HG03108 (cell line): Measurements from ENCODE around the gene CARS1.

Experiments
- ATAC-seq: cut with Tn5 transposase; IDR thresholded peaks from one replicate; pipeline ENCODE4 v1.9.1; 2021; ENCODE audit warnings: moderate library complexity; ENCODE audit not compliant: unreplicated experiment

CARS1 gene

DNA sequence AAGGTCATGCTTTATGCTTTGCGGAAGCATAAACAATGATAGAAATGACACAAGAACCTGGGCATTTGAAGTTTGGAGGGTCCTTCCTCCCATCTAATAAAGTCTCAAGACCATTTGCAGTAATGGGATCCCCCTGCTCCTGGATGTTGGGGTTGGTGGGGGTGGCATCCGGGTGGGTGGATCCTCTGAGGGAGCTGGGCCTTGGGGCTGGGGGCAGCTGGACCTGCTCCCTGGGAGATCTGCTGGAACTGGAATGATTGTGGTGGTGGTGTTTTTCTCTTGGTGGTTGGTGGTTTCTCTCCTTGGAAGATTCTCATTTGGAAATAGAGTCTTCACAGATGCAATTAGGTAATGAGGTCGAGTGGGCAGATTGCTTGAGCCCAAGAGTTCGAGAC, 62.9 kb downstream of the CARS1 start:
- ATAC-seq: no peak

DNA sequence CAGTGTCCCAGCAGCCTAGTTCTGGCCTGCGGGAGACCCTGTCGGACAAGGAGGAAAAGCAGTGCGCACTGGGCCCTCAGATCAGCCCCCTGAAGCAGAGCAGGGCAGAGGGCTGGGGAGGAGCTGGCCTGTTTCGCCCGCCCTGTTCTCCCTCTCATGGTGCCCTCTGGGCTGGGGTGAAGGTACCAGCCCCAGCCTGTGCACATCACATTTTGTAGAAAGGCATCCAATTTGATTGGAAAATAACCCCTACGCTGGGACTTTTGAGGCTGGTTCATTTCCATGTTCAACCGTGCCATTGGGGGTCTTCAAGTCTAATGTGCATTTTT, 64.3 kb downstream of the CARS1 start:
- no peak for ATAC-seq

DNA sequence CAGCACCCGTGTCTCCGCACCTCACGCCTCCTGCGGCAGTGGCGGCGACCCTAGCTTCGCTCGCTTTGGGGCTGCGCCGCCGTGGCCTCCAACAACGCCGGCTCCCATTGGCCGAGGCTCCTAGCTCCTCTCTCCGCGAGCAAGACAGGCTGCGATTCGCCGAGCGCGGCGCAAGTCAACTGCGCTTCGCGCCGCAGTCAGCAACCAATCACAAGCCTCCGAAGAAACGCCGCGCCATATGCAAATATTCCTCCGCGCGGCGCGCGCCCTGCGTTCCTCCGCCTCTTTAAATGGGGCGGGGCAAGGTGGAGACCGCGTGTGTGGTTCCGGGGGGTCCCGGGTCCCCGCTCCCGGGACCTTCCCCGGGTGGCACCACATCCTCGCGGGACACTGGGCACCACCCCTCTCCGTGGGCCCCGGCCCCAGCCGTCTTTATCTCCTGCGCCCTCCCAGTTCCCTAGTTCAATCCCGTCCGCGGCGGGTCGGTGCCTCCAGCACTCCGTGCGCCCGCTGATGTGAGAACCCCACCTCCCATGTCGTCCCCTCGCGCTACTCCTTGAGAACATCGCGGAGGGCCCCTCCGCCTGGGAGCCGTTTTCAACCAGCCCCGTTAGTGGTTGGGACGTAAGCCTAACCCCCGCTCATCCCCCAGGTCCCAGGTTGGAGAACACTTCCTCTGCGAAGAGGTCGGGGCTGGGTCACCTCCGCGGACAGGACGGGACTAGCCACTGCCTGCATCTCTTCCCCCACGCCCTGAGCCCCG, 64.8 kb downstream of the CARS1 start, which contains the start of gene NAP1L4:
TSS of gene NAP1L4 (minus strand) at position 96 of the 763 bp plus-strand sequence. CDS start 13,109 bp downstream, outside the sequence.
- ATAC-seq: peak; percentile 77

DNA sequence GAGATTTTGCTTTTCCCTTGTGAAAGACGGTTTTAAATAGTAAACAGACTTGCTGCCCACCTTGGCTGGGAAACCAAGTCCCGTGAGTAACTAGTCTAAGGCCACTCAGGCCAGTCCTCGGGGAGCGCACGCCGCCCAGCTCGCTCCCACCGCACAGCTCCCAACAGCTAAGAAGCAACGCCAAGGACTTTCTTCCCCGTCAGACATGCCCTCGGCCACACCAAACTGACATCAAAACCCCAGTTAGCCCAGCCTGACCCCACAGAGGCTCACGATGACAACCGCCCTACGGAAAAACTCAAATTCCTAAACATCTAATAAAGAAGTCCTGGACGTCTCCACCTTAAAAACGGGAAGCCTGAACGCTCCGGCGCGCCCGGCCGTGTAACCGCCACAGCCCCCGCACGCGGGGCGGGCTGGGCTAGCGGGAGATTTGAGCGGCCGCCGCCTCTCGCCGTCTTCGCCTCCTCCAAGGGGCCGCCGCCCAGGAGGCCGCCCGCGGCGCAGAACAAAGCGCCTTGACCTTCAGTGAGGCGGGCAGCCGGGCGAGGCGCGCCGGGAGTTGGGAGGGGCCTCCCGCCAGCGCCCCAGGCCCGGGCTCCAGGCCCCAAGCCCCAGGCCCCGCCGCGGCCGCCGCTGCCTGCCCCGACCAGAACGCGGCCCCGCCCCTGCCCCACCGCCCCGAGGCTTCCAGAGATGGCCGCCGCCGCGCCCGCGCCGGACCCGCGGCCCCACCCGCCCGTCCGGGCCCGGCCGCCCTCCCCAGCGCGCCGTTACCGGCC, 65.6 kb downstream of the CARS1 start:
- ATAC-seq: peak; percentile 35

DNA sequence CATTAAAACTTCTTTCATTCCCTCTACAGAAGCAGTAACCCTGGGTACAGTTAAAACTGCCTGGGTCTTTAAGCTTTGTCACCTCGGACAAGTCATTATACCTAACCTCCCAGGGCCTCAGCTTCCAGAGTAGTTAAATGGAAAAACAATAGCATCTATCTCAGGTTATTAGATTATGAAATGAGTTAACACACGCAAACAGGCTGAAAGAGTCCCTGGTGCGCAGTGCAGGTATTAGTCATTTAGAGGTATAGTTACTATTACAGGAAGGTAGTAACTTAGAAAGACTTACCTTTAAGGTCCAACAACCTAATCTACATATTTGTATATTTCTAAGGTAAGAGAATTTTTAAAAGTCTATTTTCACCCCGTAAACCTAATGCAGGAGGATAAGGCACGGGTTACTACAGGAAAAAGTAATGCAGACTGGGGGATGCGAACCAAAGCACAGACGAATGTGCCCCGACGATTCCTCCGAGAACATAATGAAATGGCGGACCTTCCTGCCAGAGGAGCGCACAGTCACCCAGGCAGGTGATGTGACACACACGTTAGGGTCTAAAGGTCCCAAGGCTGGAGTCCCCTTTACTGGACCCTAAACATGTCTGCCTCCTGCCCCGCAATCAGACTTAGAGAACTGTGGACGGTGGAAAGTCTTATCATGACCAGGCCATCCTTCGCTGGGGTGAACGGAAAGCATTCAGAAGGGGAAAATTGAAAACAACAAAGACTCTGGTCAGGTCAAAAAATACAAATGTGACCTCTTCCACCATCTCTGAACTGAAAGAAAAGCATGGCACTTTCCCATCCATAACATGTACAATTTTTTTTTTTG, 66.4 kb downstream of the CARS1 start:
- ATAC-seq: no peak

DNA sequence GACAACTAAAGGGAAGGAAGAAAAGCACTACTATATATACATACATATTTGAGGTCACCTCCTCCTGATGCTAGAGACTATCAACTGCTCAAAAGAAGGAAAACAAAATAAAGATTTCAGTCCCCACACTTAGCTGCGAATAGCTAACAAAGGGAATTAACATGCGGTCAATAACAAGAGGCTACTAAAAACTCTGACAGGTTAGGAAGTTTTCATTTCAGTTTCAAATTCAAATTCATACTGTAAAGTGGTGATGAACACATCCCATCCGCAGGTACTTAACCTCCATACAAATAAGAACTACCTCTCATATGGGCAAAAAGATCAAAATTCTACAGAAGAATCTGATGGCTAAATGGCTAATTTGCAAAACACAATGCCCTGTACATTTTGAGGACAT, 67.7 kb downstream of the CARS1 start:
- no peak for ATAC-seq

DNA sequence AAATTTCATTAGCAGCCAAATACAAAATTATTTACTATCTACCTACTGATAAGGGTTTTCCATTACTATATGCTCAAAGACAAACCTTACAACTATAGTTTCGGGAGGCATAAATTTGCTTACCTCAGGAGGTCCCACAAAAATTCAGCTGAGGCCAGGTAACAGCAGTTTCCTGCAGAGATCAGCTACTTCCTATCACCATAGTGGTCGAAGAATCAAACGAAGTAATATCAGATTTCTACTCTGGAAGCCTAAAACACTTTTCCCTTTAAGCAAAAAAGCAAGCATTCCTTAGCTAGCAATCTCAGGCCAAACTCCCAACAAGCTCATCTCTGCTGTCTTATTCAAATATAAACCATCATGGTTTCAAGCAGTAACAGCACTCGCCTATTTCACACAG, 68.2 kb downstream of the CARS1 start:
- no peak for ATAC-seq

DNA sequence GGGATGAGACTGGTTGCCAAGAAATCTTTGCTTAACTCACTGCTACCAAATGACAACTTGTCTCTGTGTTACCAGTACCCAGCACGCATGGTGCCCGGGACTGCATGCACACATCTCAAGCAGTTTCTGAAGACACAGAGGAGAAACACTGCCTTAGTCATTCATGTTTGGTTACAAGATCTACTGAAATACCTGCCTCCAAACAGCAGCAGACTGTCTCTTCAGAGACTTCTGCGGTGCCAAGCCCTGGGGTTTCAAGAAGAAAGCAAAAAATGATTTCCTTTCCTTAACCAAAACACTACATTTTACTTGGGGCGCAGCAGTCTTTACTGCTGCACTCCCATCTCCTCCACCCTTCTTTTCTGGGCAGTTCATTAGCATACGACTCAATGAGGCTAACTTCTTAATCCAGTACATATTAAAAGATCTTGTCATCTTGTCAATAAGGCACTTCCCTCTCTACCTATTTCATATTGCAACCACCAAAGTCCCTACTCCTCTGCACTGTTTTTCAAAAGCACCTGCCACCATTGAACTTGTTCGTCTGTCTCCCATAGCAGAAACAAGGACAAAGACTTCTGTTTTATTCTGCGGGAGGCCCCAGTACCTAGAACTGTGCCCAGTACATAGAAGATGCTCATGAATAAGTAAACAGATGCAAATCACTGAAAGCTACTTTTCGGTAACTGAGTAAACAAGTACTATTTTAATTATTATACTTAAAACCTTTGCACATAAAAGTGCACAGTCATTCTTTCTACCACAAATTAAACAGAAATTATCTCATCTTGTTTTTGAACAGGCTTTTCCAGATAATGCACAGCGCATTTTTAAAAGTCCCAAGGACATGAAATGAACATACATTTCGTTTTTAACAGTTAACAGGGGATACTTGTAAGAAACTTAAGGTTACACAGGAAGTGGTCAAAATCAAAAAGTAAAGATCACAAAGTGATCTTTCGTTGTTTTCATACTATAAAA, 69.1 kb downstream of the CARS1 start:
- ATAC-seq: no peak

DNA sequence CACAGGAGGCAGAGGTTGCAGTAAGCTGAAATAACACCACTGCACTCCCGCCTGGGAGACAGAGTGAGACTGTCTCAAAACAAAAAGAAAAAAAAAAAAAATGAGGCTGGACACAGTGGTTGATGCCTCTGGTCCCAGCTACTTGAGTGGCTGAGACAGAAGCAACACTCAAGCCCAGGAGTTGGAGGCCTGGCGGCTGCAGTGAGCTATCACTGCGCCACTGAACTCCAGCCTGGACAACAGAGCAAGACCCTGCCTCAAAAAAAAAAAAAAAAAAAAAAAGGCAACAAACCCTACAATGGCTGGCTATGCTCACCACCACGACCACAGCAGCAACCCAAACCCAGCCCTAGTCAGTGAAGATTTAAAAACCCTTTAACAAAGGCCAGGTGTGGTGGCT, 73.3 kb downstream of the CARS1 start:
- ATAC-seq: no peak

DNA sequence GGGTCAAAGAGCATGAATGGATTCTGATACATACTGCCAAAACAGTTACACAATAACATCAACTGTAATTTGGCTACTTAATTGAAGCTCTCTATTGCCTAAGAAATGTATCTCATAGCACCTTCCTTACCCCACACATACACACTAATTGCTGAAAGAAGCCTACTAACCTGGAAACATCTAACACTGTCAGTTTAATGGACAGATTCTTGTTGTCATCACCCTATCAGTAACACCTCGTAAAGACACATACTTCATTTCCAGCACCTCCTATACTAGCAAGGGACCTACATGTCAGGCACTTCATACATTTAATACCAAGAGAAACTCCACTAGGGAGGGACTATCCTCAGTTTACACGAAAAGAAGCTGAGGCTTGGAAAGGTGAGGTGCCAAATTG, 75.0 kb downstream of the CARS1 start:
- ATAC-seq: no peak

DNA sequence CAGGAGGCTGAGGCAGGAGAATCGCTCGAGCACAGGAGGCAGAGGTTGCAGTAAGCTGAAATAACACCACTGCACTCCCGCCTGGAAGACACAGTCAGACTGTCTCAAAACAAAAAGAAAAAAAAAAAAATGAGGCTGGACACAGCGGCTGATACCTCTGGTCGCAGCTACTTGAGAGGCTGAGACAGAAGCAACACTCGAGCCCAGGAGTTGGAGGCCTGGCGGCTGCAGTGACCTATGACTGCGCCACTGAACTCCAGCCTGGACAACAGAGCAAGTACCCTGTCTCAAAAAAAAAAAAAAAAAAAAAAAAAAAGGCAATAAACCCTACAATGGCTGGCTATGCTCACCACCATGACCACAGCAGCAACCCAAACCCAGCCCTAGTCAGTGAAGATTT, 76.1 kb downstream of the CARS1 start:
- ATAC-seq: no peak

DNA sequence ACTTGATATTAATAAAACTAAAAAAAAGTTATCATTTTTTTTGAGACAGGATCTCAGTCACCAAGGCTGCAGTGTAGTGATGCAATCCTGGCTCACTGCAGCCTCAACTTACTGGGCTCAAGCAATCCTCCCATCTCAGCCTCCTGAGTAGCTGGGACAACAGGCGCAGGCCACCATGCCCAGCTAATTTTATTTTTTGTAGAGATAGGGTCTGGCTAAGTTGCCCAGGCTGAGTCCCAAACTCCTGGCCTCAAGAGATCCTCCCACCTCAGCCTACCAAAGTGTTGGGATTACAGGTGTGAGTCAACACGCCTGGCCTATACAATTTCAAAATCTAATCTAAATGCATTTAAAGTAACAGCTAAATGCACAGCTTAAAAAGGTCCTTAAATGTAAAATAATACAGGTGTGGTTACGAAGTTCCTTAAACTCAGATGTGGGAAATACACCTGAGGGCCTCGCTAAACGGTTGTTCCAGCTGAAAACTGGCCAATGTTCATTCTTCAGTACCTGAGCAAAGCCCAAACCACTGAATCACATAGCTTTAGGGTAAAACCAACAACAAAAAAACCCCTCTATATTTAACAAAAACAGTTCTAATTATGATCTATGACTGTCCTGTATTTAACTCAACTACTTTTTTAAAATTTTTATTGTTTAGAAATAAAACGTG, 76.9 kb downstream of the CARS1 start:
- no peak for ATAC-seq

DNA sequence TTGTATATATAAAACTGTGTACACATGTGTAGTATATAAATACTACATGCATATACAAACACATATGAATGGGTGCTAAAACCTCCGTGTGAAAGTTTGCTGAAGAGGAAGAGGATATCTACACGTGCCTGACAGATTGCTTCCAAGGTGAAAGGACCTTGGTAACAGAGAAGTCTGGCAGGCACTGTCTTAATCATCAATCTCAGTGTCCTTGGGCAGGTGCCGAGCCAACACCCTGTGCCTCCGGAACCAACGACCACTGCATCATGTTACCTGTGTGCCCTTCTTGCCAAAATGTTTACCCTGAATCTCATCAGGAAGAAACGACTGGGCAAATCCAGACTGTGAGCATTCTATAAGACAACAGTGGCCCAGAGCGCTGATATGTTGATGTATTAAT, 80.1 kb downstream of the CARS1 start:
- ATAC-seq: no peak

DNA sequence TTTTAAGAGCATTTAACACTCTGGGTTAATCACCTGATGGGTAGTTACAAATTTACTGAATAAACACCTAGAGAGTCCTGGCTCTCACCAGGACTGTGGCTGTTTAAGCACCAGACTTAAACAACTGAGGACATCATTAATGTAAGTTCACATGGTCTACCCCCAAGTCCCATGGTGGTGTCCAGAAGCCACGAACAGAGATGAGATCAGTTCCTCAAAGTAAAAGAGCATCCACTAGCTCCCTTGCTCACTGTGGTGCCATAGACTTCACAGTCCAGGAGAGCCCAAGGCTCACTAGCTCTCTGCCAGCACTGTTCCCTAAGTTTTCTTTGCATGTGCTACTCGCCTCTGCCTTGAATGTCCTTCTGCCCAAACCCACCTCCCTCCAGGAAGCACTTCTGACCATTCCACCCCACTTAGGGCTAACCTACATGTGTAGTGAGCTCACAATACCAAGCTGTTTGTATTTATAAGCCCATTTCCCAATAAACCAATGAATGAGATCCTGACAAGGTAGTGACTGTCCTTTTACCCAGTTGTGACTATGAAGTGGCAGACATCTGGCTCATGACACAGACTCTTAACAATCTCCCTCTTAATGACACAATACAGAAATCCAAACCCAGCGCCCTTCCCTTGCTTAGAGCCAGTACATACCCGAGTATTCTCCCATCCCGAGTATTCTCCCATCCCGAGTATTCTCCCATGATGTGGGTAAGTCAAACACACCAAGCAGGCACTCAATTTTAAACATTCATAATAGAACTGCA, 80.7 kb downstream of the CARS1 start:
- no peak for ATAC-seq

DNA sequence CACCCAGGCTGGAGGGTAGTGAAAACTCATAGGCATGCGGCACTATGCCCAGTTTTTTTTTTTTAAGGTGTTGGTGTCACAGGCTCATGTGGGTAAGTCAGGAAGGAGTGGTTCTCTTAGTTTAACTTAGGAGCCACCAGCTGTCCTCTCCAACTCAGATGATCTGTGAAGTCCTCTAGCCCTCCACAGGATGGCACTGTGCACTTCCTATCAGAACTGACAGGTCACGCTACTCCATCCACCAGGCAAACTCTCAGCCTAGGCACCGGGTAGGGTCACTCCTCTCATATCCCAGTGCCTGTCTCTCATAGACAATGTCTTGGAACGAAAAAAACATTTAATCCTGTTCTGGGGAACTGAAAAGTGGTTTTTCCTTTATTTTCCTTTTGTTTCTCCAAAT, 81.6 kb downstream of the CARS1 start:
- no peak for ATAC-seq

DNA sequence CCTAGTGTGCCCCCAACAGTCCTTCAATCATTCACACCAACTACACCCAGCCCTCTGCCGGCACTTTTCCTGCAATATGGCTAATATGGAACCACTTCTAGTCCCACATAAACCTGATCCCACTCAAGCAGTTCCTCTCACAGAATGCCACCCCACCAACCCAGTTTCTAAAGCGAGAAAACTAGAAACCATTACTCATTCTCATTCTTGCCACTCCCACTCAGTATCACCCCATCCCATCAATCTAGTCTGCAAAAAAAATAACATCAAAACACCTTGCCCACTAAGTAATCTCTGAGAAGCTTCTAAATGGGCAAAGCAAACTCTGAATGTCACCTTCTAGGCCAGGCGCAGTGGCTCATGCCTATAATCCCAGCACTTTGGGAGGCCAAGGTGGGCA, 83.0 kb downstream of the CARS1 start:
- ATAC-seq: no peak

DNA sequence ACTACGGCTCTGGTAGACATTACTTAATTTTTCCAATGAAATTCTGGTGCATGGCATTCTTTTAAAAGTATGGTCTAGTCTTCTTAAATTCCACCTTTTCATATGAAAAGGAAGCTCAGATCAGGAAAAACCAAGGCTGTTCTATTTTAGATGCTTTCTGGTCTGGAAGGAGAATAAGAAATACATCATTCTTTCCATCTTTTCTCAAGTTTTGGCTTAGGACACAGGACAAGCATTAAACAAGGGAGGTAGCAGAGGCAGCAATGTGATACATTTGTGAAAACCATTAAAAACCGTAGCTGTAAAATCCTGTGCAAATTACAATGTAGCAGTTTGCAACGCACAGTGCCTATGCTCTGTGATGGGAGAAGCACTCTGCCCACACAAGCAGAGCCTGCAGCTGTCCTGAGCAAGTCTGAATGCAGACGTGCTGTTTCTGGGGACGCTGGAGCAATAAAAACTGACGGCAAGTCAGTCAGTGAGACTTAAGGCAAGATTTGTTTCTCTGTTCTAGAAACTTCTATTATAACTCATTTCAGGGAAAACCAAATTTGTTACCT, 88.8 kb downstream of the CARS1 start:
- no peak for ATAC-seq

DNA sequence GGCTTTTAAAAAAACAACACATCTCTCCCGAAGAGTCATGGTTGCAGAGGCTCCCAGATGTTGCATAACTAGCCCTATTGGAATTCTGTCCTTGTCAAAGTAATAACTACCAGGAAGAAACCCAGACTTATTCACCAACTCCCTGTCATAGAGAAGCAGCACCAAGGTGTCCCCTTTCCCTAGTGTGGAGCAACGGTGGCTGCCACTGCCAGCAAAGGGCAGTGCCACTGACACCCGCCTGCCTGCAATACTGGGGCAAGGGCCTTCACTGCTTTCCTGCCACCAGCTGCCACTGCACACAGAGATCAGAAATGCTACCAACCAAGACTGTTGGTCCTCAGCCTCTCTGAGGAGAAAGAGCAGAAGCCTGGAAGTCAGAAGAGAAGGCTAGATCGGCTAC, 92.4 kb downstream of the CARS1 start:
- no peak for ATAC-seq

DNA sequence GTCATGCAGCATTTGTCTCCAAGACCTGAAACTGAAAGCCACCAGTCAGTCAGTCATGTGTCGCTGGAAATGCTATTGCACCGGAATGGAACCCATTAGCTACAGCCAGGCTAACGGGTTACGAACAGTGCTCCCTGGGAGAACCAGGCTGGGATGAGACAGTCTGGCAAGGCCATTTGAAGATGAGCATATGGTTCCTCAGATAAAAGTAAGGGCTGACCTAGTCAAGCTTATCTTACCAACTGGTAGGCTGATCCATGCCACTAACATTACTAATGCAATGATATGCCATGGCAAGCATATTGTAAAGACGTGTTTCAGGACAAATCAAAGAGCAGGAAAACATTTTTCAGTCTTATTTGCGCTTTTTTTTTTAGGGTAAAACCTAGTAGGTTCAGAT, 93.5 kb downstream of the CARS1 start:
- ATAC-seq: no peak
